HEK293 (cell line): ENCODE data around the gene CCDC142.
"Not testable (repeated sequence)": the region's sequence is repeated elsewhere in the genome, so short reads cannot be mapped to it uniquely, and the experiment has no call there.

Source experiments
- CTCF ChIA-PET: fragments of 350-600 bp; formaldehyde crosslinking; extraction: SDS; loops from one replicate; lab custom pipeline; 2021; ENCODE audit warnings: antibody characterized with exemption; lab: Yijun Ruan, JAX
- POLR2A ChIA-PET: fragments of 300-600 bp; formaldehyde crosslinking; extraction: SDS; loops from one replicate; lab custom pipeline; 2020; ENCODE audit warnings: antibody characterized with exemption, inconsistent platforms; lab: Yijun Ruan, JAX
- H3K27ac ChIP-seq: fragments of 200-500 bp; sonication (Bioruptor generic); 2 replicates; pipeline ENCODE4 v1.5.1; 2014; ENCODE audit warnings: low read depth, low read length, control low read depth, inconsistent platforms; ENCODE audit errors: extremely low read depth
- H3K36me3 ChIP-seq, 2 experiments: fragments of 200-500 bp in 1 of 2; sonication (Bioruptor generic) in 1 of 2; 1 replicate in 1 of 2; 2 replicates in 1 of 2; pipeline ENCODE4 v1.5.1; 2014 to 2017; ENCODE audit warnings: inconsistent platforms in 2 of 2, low read length in 2 of 2; ENCODE audit not compliant: control insufficient read depth in 2 of 2, insufficient read depth in 1 of 2
- H3K4me1 ChIP-seq: fragments of 200-500 bp; sonication (Bioruptor generic); 2 replicates; pipeline ENCODE4 v1.5.1; 2014; ENCODE audit warnings: mild to moderate bottlenecking, low read length, inconsistent platforms; ENCODE audit not compliant: control insufficient read depth, insufficient read depth
- H3K4me3 ChIP-seq: 2 replicates; pipeline ENCODE4 v1.5.1; 2011; ENCODE audit warnings: low read depth, mild to moderate bottlenecking, control low read depth, low read length, moderate library complexity
- H3K9me3 ChIP-seq: fragments of 200-500 bp; sonication (Bioruptor generic); 2 replicates; pipeline ENCODE4 v1.5.1; 2014; ENCODE audit warnings: low read depth, low read length, inconsistent platforms; ENCODE audit not compliant: control insufficient read depth, insufficient read depth
- AEBP2 ChIP-seq: fragments of 450-650 bp; formaldehyde crosslinking; IDR thresholded peaks from 2 replicates; pipeline ENCODE4 v1.5.1; 2016; ENCODE audit warnings: missing biosample characterization, missing genetic modification characterization, borderline replicate concordance
- ATF2 ChIP-seq: fragments of 450-650 bp; formaldehyde crosslinking; IDR thresholded peaks from 2 replicates; pipeline ENCODE4 v1.5.1; 2016; ENCODE audit warnings: missing biosample characterization, missing genetic modification characterization, low read depth
- BCL6B ChIP-seq: fragments of 450-650 bp; formaldehyde crosslinking; IDR thresholded peaks from 2 replicates; pipeline ENCODE4 v1.5.1; 2017; ENCODE audit warnings: missing biosample characterization, missing genetic modification characterization
- CTCF ChIP-seq: fragments of 450-650 bp; formaldehyde crosslinking; IDR thresholded peaks from 2 replicates; pipeline ENCODE4 v1.5.1; 2016; ENCODE audit warnings: missing biosample characterization, missing genetic modification characterization
- GLI4 ChIP-seq: fragments of 450-650 bp; formaldehyde crosslinking; IDR thresholded peaks from 2 replicates; pipeline ENCODE4 v1.5.1; 2016; ENCODE audit warnings: missing biosample characterization, missing genetic modification characterization
- HIC1 ChIP-seq: fragments of 450-650 bp; formaldehyde crosslinking; IDR thresholded peaks from 2 replicates; pipeline ENCODE4 v1.5.1; 2016; ENCODE audit warnings: missing biosample characterization, missing genetic modification characterization
- ZNF169 ChIP-seq: fragments of 450-650 bp; formaldehyde crosslinking; IDR thresholded peaks from 2 replicates; pipeline ENCODE4 v1.5.1; 2016; ENCODE audit warnings: missing biosample characterization, missing genetic modification characterization
- ZNF174 ChIP-seq: fragments of 450-650 bp; formaldehyde crosslinking; IDR thresholded peaks from 2 replicates; pipeline ENCODE4 v1.5.0; 2017; ENCODE audit warnings: missing biosample characterization, mild to moderate bottlenecking, missing genetic modification characterization
- ZNF184 ChIP-seq: fragments of 450-650 bp; IDR thresholded peaks from 2 replicates; pipeline ENCODE4 v1.5.1; 2018; ENCODE audit warnings: missing biosample characterization, mild to moderate bottlenecking, missing genetic modification characterization
- ZNF19 ChIP-seq: fragments of 450-650 bp; formaldehyde crosslinking; IDR thresholded peaks from 2 replicates; pipeline ENCODE4; 2016; ENCODE audit warnings: missing biosample characterization, missing genetic modification characterization, low read depth
- ZNF223 ChIP-seq: fragments of 450-650 bp; formaldehyde crosslinking; IDR thresholded peaks from 2 replicates; pipeline ENCODE4 v1.5.1; 2016; ENCODE audit warnings: missing biosample characterization, missing genetic modification characterization
- ZNF239 ChIP-seq: fragments of 450-650 bp; formaldehyde crosslinking; IDR thresholded peaks from 2 replicates; pipeline ENCODE4 v1.5.1; 2016; ENCODE audit warnings: missing biosample characterization, missing genetic modification characterization
- ZNF521 ChIP-seq: fragments of 450-650 bp; formaldehyde crosslinking; IDR thresholded peaks from 2 replicates; pipeline ENCODE4 v1.5.1; 2017; ENCODE audit warnings: missing biosample characterization, mild to moderate bottlenecking, missing genetic modification characterization
- ZNF529 ChIP-seq: fragments of 450-650 bp; formaldehyde crosslinking; IDR thresholded peaks from 2 replicates; pipeline ENCODE4 v1.5.1; 2017; ENCODE audit warnings: missing genetic modification characterization, missing biosample characterization; ENCODE audit not compliant: insufficient replicate concordance
- ZNF623 ChIP-seq: fragments of 450-650 bp; formaldehyde crosslinking; IDR thresholded peaks from 2 replicates; pipeline ENCODE4 v1.5.1; 2016; ENCODE audit warnings: missing biosample characterization, missing genetic modification characterization
- ZNF76 ChIP-seq: fragments of 450-650 bp; formaldehyde crosslinking; IDR thresholded peaks from 2 replicates; pipeline ENCODE4; 2016; ENCODE audit warnings: low read depth, missing biosample characterization, missing genetic modification characterization, borderline replicate concordance
- ZSCAN5A ChIP-seq: fragments of 450-650 bp; formaldehyde crosslinking; IDR thresholded peaks from 2 replicates; pipeline ENCODE4 v1.5.1; 2016; ENCODE audit warnings: missing biosample characterization, missing genetic modification characterization

The CCDC142 gene

GRCh38 chr2:74462054-74462785 lies 20.6 kb downstream of the CCDC142 start (continued):
- TF ChIP-seq ZNF184 (no peak), ZNF223 (no peak), ZNF174 (no peak), ATF2 (tag by site-specific recombination) (no peak), ZNF169 (tag by site-specific recombination) (no peak), CTCF (tag by site-specific recombination) (no peak), ZNF239 (tag by site-specific recombination) (no peak), ZNF521 (no peak), BCL6B (tag by site-specific recombination) (no peak), ZNF76 (no peak), ZNF19 (tag by site-specific recombination) (no peak), ZNF529 (tag by site-specific recombination) (no peak), AEBP2 (tag by site-specific recombination) (no peak), ZNF623 (tag by site-specific recombination) (no peak), GLI4 (tag by site-specific recombination) (no peak)

- Histone ChIP-seq H3K4me3 (no peak overlapping the region), H3K36me3 (peaks cover 0 to 31% of the 10 kb centered on the region in 2 experiments; a peak in 1 of 3 replicates), H3K27ac (no peak overlapping the region), H3K4me1 (peaks cover 5% of the 10 kb centered on the region)
- TF ChIP-seq HIC1 (tag by site-specific recombination), result peak; percentile 23; the same call in 1 of the 2 replicates
- TF ChIP-seq ZSCAN5A, result no peak
- peak; percentile 48 for TF ChIP-seq CTCF (tag by site-specific recombination)
- TF ChIP-seq, all 188 proteins: peak for 2
- POLR2A ChIA-PET, result interaction anchor here (0.8 to 2.2 kb wide), 3 partner anchors 11 to 21 kb away, joined by 3 to 13 read pairs (median 3); partner anchors contain the start of genes CCDC142 and MRPL53
- no peaks in the 10 kb centered on the region for H3K9me3 ChIP-seq
- CTCF ChIA-PET, result interaction anchor here (0.5 to 0.9 kb wide), 2 partner anchors 11 to 25 kb away, joined by 3 to 6 read pairs; partner anchors contain the start of gene MRPL53
Measured at GRCh38 chr2:74461187-74462053, 21.4 kb downstream of the CCDC142 start.

GRCh38 chr2:74460187-74460586 lies 22.6 kb downstream of the CCDC142 start:
- not testable (repeated sequence) for H3K27ac ChIP-seq
- POLR2A ChIA-PET, result interaction anchor here (1.4 to 2.6 kb wide), 6 partner anchors 9 to 130 kb away, joined by 3 to 40 read pairs (median 8); partner anchors contain the start of genes AUP1, HTRA2 and MRPL53

More at GRCh38 chr2:74460187-74460586, 22.6 kb downstream of the CCDC142 start:
- H3K36me3 ChIP-seq, result peaks cover 0 to 35% of the 10 kb centered on the region in 2 experiments; a peak in 1 of 3 replicates
- CTCF ChIA-PET, result interaction anchor here (1.0 kb wide), 1 partner anchor 68 kb away, joined by 3 read pairs; no protein-coding TSS in a partner anchor
- not testable (repeated sequence) for H3K9me3 ChIP-seq, H3K4me3 ChIP-seq, H3K4me1 ChIP-seq
